ENCODE results near the gene CAPN9.
"Not testable (repeated sequence)": the region's sequence is repeated elsewhere in the genome, so short reads cannot be mapped to it uniquely, and the experiment has no call there.

The CAPN9 gene

GRCh38 chr1:230747127-230747730 lies at the start of gene CAPN9:
Gene CAPN9 (plus strand): TSS chr1:230747388. CDS start chr1:230747497, 109 bp downstream.
- DNase-seq (ENCODE audit: low read depth in 2 of 2), result no peak

DNA sequence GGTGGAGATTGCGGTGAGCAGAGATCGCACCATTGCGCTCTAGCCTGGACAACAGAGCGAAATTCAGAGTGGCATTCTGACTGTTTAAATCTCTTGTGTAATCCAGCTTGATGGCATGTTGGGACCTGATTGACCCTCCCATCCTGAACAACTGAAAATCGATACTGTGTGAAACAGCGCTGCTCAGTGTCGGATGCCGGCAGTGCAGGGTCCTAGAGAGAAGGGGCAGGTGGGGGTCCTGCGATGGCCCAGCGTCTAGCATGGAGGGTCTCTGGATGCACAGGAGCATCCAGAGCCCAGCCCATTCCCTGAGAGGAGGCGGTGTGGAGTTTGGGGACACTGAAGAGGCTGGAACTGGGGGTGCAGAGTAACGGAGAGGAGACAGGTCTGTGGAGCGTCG lies 49.1 kb upstream of the CAPN9 start:
- DNase-seq (ENCODE audit: low read depth in 2 of 2), result no peak

GRCh38 chr1:230698964-230699363 lies 48.2 kb upstream of the CAPN9 start:
- not testable (repeated sequence) for DNase-seq (ENCODE audit: low read depth in 2 of 2)

- no peak for DNase-seq (ENCODE audit: low read depth in 2 of 2)
These were observed 47.5 kb upstream of the CAPN9 start for GRCh38 chr1:230699716-230700115.

- no peak for DNase-seq (ENCODE audit: low read depth in 2 of 2)
These were observed 47.1 kb upstream of the CAPN9 start for GRCh38 chr1:230700132-230700531.

DNA sequence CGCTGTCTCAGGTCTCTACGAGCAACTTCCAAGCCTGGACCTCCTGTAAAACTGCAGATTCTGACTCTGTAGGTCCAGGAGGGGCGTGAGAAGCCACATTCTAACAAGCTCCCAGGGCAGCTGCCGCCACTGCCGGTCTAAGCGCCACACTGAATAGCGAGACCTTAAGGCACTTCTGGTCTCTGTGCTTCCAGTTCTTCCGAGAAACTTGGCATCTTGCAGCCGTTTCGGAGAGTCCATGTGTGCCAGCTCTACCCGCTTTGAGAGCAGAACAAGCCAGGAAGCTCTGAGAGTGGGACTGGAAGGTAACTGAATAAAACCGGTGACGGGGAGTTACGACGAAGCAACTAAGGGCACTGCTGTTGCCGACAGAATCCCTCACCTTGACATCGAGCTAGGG lies 45.8 kb upstream of the CAPN9 start:
- no peak for DNase-seq (ENCODE audit: low read depth in 2 of 2)

DNA sequence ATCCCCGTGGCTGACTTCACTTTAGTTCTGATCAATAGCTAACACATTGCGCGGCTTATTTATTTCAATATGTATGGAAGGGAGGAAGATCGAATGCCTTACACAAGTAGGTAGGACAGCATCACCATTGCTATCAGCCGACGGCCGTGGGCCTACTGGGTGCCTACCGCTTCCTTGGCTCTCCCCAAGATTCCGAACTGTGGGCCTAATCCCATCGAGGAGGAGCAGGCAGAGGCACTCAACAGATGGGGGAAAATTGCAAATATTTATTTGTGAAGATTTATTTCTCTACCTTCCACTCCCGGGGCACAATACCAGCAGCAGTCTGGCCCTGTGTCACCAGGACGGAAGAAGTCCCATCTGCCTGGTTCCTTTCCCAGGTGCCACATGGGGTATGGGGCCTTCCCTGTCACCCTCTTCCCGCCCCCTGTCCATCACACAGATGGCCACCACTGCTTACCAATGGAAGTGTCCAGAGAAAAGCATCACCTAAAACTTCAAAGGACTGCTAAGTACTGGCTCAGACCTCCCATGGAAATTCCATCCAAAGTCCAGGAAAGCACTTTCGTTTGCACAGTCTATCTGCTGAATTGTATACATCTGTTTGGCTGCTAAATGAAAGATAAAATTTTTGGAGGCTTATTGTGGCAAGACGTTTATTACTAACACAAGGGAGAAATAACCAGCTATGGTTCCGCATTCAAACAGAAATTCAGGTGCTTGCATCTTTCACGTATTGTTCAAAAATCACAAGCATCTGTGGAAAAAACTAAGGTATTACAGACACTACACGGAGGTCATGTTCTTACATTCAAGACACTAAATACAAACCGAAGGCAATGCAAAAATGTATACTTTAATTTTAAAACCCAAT lies 45.1 kb upstream of the CAPN9 start:
- no peak for DNase-seq (ENCODE audit: low read depth in 2 of 2)

- no peak for DNase-seq (ENCODE audit: low read depth in 2 of 2)
These were observed 44.1 kb upstream of the CAPN9 start for GRCh38 chr1:230702934-230703678.

DNA sequence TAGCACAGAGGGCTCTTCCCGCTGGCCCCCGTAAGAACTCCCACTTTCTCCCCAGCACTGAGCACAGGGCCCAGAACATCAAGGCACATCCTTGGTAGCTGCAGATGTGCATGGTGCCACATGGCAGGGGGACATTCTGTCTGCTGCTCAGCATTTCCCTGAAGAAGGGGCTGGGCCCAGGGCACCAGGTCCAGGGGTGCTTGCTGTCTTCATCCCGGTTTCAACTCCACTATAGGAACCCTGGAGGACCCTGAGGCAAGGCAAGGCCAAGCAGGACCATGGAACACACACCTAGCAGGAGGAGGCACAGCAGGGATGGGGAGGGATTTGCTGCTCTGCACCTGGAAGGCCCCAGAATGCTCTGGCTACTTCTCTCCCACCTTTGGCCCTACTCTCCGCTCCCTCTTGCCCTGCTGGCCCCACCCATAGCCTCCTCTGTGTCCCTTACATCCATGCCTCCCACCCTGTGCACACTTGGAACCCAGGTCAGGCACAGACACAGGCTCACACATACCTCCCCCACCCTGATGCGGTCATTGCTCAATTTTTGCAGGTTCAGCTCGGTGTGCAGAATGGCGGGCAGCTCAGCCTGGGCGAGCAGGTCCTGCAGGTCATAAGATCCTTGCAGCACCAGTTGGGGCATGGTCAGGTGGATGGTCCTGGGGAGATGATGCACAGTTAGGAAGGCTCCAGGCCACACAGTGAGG lies 43.4 kb upstream of the CAPN9 start:
- no peak for DNase-seq (ENCODE audit: low read depth in 2 of 2)

DNA sequence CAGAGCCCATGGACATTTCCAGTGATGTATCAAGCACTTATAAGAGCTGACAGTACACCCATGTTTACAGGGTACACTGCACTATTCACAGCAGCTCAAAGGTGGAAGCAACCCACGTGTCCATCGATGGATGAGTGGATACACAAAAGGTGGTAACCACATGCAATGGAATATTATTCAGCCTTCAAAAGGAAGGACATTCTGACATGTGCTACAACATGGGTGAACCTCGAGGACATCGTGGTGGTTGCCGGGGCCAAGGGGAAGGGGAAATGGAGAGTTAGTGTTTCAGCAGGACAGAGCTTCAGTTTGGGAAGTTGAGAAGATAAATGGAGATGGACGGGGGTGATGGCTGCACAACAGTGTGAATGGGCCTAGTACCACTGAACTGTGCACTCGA lies 42.4 kb upstream of the CAPN9 start:
- DNase-seq (ENCODE audit: low read depth in 2 of 2), result no peak

DNA sequence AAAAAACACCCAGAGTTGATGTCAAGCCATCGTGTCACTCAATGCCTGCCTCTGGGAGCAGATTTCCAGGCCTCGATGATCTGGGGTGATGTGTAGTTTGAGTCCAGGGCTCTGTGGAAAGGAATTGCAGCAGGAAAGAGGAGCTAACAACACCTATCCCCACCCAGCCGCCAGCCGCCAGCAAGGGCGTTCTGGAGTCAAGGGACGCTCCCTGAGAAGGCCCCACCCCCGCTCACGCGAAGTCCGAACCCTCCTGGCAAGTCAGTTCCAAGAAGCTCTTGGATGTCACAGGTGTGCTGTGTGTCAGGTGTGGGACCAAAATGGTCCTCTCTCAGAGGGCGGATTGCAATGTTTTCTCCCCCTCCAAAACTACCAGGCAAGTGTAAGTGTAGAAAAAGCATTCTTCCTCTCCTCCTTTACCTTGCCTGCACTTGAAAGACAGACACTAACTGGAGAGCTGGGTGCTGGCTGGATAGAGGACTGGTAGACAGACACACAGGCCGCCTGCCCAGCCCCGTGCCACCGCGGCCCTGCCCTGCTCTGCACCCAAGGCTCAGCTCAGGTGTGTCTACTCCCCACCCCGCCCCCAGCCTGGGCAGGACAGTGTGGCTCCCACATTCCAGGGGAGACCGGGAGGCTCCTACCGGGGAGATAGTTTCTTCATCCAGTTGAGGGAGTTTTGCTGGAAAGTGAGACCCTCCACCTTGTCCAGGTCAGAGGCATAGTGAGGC lies 41.7 kb upstream of the CAPN9 start:
- no peak for DNase-seq (ENCODE audit: low read depth in 2 of 2)

- DNase-seq (ENCODE audit: low read depth in 2 of 2), result no peak
These were observed 41.0 kb upstream of the CAPN9 start for GRCh38 chr1:230706020-230706699.

- DNase-seq (ENCODE audit: low read depth in 2 of 2), result no peak
These were observed 40.1 kb upstream of the CAPN9 start for GRCh38 chr1:230706887-230707731.

GRCh38 chr1:230707732-230708630 lies 39.2 kb upstream of the CAPN9 start:
- no peak for DNase-seq (ENCODE audit: low read depth in 2 of 2)

DNA sequence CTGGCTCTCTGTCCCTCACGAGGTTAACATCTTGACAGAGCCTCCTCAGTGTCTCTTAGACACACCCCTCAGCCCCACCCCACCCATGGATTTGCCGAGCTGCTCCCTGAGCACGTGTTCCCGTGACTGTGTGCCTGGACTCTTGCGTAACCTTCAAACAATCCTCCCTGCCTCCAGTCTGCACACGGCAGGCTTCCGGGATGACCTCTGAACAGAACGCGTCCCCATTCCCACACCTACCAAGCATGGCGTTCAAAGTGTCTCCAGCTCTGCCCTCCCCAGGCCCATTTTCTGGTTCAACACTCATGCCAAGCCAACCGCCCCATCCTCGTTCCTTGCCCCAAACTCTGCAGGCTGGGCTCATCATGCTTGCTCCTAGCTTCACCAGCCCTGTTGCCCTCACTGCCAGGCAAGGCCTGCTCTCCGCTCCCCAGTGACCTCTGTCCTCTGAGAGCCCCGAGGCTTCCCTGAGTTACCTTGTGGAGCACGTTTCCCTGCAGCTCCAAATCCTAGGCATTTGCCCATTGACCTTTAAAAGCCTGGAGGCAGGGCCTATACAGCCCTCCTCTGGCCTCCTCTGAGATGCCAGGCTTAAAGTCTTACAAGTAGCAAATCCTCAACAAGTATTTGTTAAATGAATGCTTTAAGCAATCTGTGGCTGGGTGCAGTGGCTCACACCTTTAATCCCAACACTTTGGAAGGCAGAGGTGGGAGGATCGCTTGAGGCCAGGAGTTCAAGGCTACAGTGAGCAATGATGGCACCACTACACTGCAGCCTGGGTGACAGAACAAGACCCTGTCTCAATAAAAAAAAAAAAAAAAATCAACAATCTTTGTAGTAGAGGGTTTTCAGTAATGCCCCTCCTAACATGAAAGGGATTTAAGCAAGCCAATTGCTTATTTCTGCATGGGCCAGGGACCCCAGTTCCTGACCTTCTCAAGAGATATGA lies 38.3 kb upstream of the CAPN9 start:
- no peak for DNase-seq (ENCODE audit: low read depth in 2 of 2)

DNA sequence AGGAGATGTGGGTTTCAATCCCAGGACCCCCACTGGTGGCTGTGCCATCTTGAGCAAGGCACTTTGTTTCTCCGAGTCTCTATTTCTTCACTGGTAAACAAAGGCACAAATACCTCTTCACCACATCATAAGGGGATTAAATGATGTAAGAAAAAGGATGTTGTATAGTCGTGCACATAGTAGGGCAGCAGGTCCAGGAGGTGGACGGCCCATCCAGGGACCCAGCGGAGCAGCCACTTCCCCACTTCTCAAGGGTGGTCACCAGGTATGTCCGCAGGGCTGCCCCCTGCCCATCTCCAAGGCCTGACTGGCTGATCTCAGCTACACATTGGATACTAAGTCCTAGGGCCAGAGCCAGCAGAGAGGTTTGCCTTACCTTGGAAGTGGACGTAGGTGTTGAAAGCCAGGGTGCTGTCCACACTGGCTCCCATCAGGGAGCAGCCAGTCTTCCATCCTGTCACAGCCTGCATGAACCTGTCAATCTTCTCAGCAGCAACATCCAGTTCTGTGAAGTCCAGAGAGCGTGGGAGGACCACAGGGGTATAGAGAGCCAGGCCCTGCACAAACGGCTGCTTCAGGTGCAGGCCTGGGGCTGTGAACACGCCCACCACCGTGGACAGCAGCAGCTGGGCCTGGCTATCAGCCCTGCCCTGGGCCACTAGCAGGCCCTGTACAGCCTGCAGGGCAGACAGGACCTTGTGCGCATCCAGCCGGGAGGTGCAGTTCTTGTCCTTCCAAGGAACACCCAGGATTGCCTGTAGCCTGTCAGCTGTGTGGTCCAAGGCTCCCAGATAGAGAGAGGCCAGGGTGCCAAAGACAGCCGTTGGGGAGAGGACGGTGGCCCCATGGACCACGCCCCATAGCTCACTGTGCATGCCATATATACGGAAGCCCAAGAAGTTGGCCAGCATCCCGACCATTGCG lies 37.3 kb upstream of the CAPN9 start:
- no peak for DNase-seq (ENCODE audit: low read depth in 2 of 2)

- no peak for DNase-seq (ENCODE audit: low read depth in 2 of 2)
These were observed 36.7 kb upstream of the CAPN9 start for GRCh38 chr1:230710543-230710904.

All from activated CD4-positive, alpha-beta T cell treated with anti-CD3 and anti-CD28 coated beads for 24 hours (primary cell).